Panc1 (cell line): ENCODE measurements around the gene SOHLH2. TPM values are rescaled to one million over a fixed set of nuclear protein-coding genes. Genes with fewer than 3 reads are reported as not detected.

Experiments
- ATAC-seq: fragments of 200-7000 bp; cut with Tn5 transposase; 2 replicates; pipeline ENCODE4 v1.9.1; 2020; ENCODE audit warnings: mild to moderate bottlenecking, moderate library complexity
- BruUV-seq: library from RNA; stranded (reverse); fragments of 400-500 nt; replicated peaks from 2 replicates; lab custom pipeline; 2021; lab: Mats Ljungman, UMichigan
- CTCF ChIA-PET: fragments of 300-600 bp; sonication (Branson Sonifier 250); formaldehyde crosslinking; loops from one replicate; lab custom pipeline; 2022; ENCODE audit warnings: antibody characterized with exemption; lab: Charles Lee
- POLR2A ChIA-PET: fragments of 300-600 bp; sonication (Branson Sonifier 250); formaldehyde crosslinking; loops from one replicate; lab custom pipeline; 2022; ENCODE audit warnings: antibody characterized with exemption; lab: Charles Lee
- DNase-seq: peaks from one replicate; pipeline ENCODE4 v3.0.0-alpha.2; 2010; ENCODE audit warnings: low read depth, low spot score
- H3K27ac ChIP-seq: 2 replicates; pipeline ENCODE4 v1.5.1; 2011; ENCODE audit warnings: mild to moderate bottlenecking, low read length, inconsistent platforms
- H3K27me3 ChIP-seq: fragments of 200-500 bp; sonication (Bioruptor generic); 2 replicates; pipeline ENCODE4 v1.6.0; 2014; ENCODE audit warnings: low read length, inconsistent platforms; ENCODE audit not compliant: control insufficient read depth, insufficient read depth
- H3K36me3 ChIP-seq: fragments of 200-500 bp; sonication (Bioruptor generic); 2 replicates; pipeline ENCODE4 v1.5.1; 2014; ENCODE audit warnings: inconsistent platforms, mild to moderate bottlenecking, low read length, moderate library complexity; ENCODE audit not compliant: control insufficient read depth, insufficient read depth
- H3K4me1 ChIP-seq: 2 replicates; pipeline ENCODE4 v1.5.1; 2011; ENCODE audit warnings: inconsistent platforms, mild to moderate bottlenecking, low read length, moderate library complexity; ENCODE audit not compliant: control insufficient read depth, insufficient read depth
- H3K4me3 ChIP-seq, 2 experiments: 2 replicates each; pipeline ENCODE4 v1.5.1; 2011 to 2012; ENCODE audit warnings: low read depth in 2 of 2, low read length in 2 of 2, mild to moderate bottlenecking in 2 of 2, inconsistent platforms in 1 of 2, moderate library complexity in 1 of 2
- H3K9me3 ChIP-seq: fragments of 200-500 bp; sonication (Bioruptor generic); 2 replicates; pipeline ENCODE4 v1.5.1; 2014; ENCODE audit warnings: low read depth, mild to moderate bottlenecking, inconsistent platforms, low read length, moderate library complexity; ENCODE audit not compliant: control insufficient read depth, insufficient read depth
- CTCF ChIP-seq: fragments of 450-650 bp; IDR thresholded peaks from 2 replicates; pipeline ENCODE4 v1.5.1; 2017; ENCODE audit warnings: mild to moderate bottlenecking
- POLR2AphosphoS5 ChIP-seq: IDR thresholded peaks from 2 replicates; pipeline ENCODE4 v1.6.1; 2012; ENCODE audit warnings: mild to moderate bottlenecking, low read depth, low read length, moderate library complexity
- REST ChIP-seq, 2 experiments: IDR thresholded peaks; 2 replicates each; pipeline ENCODE4 v1.6.1; 2011 to 2012; ENCODE audit warnings: low read depth in 2 of 2, control low read depth in 1 of 2, low read length in 1 of 2, mild to moderate bottlenecking in 1 of 2, moderate library complexity in 1 of 2; ENCODE audit not compliant: insufficient read depth in 1 of 2
- SIN3A ChIP-seq: IDR thresholded peaks from 2 replicates; pipeline ENCODE4 v1.6.1; 2012; ENCODE audit warnings: low read depth, mild to moderate bottlenecking, low read length, moderate library complexity, borderline replicate concordance; ENCODE audit not compliant: insufficient read depth
- TCF7L2 ChIP-seq: IDR thresholded peaks from 2 replicates; pipeline ENCODE4 v1.6.1; 2011; ENCODE audit warnings: mild to moderate bottlenecking, low read depth, low read length, inconsistent platforms
- in situ Hi-C: cut with HindIII; loops from 2 replicates; pipeline ENCODE4 v1.10.0; 2016; ENCODE audit warnings: low sequenced_read_pairs, low pct_unique_long_range_greater_than_20kb
- intact Hi-C: fragments of 100-400 bp; cut with micrococcal nuclease; formaldehyde crosslinking; loops from one replicate; pipeline ENCODE4 v1.10.0; 2022; ENCODE audit not compliant: unreplicated experiment
- total RNA-seq: library from RNA; stranded (reverse); gene quantifications from one replicate; pipeline ENCODE4 v1.2.1, GENCODE V29; 2021; ENCODE audit not compliant: unreplicated experiment

The SOHLH2 gene
- total RNA-seq, 1 experiment from 2014 or later, result 0.08 TPM

GRCh38 chr13:36261011-36261410, 46.7 kb upstream of the SOHLH2 start:
- ChIA-PET CTCF (no interaction called here), POLR2A (no interaction called here)
- H3K4me3 ChIP-seq, result no peak overlapping the region
- intact Hi-C loops (no loop called here), in situ Hi-C loops (no loop called here)
- no peaks in the 10 kb centered on the region for H3K4me1 ChIP-seq
- H3K9me3 ChIP-seq, result no peaks in the 10 kb centered on the region
- BruUV-seq, result no TSS peak
- DNase-seq (no peak), ATAC-seq (no peak)
- no peak overlapping the region for H3K27ac ChIP-seq
- TF ChIP-seq REST (IDR thresholded peaks at IDR 0.05; ENCODE audit: insufficient read depth in 1 of 2, low read depth in 2 of 2, low read length in 1 of 2) (no peak), SIN3A (no peak), CTCF (no peak), POLR2AphosphoS5 (no peak), TCF7L2 (no peak)
- no peaks in the 10 kb centered on the region for H3K27me3 ChIP-seq
- no peaks in the 10 kb centered on the region for H3K36me3 ChIP-seq

GRCh38 chr13:36259361-36260137, 45.2 kb upstream of the SOHLH2 start:
- no TSS peak for BruUV-seq
- ATAC-seq (no peak), DNase-seq (no peak)
- no peak overlapping the region for H3K27ac ChIP-seq
- POLR2A ChIA-PET, result no interaction called here
- CTCF ChIA-PET, result no interaction called here
- H3K27me3 ChIP-seq, result no peaks in the 10 kb centered on the region
- no peaks in the 10 kb centered on the region for H3K9me3 ChIP-seq
- in situ Hi-C loops (no loop called here), intact Hi-C loops (no loop called here)
- H3K4me3 ChIP-seq, result no peak overlapping the region
- H3K36me3 ChIP-seq, result no peaks in the 10 kb centered on the region
- TF ChIP-seq POLR2AphosphoS5, result no peak
- no peak for TF ChIP-seq CTCF
- no peaks in the 10 kb centered on the region for H3K4me1 ChIP-seq
